Stomach (tissue), 4 donors: ENCODE results near the gene CCDC66.

ENCODE experiments used
- CTCF ChIP-seq, 7 experiments: fragments of 450-650 bp in 4 of 7; fragments of 200-600 bp in 3 of 7; sonication (generic) in 3 of 7; IDR thresholded peaks; one replicate each; pipeline ENCODE4 v1.5.1; 2016 to 2019; ENCODE audit warnings: antibody characterized with exemption in 7 of 7, control low read depth in 2 of 7, mild to moderate bottlenecking in 1 of 7
- EP300 ChIP-seq: sonication (generic); formaldehyde crosslinking; IDR thresholded peaks from one replicate; pipeline ENCODE4 v1.6.1; 2017; ENCODE audit warnings: antibody characterized with exemption
- POLR2A ChIP-seq, 4 donors: fragments of 450-650 bp; IDR thresholded peaks; one replicate each; pipeline ENCODE4 v1.6.1; 2016; ENCODE audit warnings: antibody characterized with exemption in 4 of 4, control low read depth in 2 of 4, mild to moderate bottlenecking in 1 of 4, moderate library complexity in 1 of 4
- POLR2AphosphoS5 ChIP-seq, 3 donors: sonication (generic); formaldehyde crosslinking; IDR thresholded peaks; one replicate each; pipeline ENCODE4 v1.6.1; 2016; ENCODE audit warnings: antibody characterized with exemption in 3 of 3

- TF ChIP-seq POLR2A (IDR thresholded peaks at IDR 0.05) (no peak), CTCF (IDR thresholded peaks at IDR 0.05) (no peak), POLR2AphosphoS5 (IDR thresholded peaks at IDR 0.05) (no peak), EP300 (no peak)
Measured at GRCh38 chr3:56519641-56520040, 37.3 kb upstream of the CCDC66 start.
